H9 (cell line): ENCODE results near the gene IPO9. TPM values are rescaled to one million over a fixed set of nuclear protein-coding genes. Genes with fewer than 3 reads are reported as not detected.
A peak's percentile ranks its signal among the peaks of the same experiment; 100 is the strongest.

Source experiments
- DNase-seq: peaks from one replicate; pipeline ENCODE4 v3.0.0-alpha.2; 2017
- H2AFZ ChIP-seq: one replicate; pipeline ENCODE4 v1.6.1; 2013; ENCODE audit warnings: mild to moderate bottlenecking, low read length, control low read depth, moderate library complexity
- H2AK5ac ChIP-seq: 2 replicates; pipeline ENCODE4 v1.6.1; 2013; ENCODE audit warnings: low read length, control low read depth, mixed read lengths; ENCODE audit not compliant: insufficient read length
- H2BK120ac ChIP-seq: one replicate; pipeline ENCODE4 v1.6.1; 2013; ENCODE audit warnings: low read depth, mild to moderate bottlenecking, low read length, control low read depth, inconsistent platforms; ENCODE audit not compliant: poor library complexity, severe bottlenecking
- H2BK12ac ChIP-seq: 2 replicates; pipeline ENCODE4 v1.6.1; 2013; ENCODE audit warnings: low read length, control low read depth, mixed read lengths, low read depth; ENCODE audit not compliant: insufficient read length
- H2BK15ac ChIP-seq: 2 replicates; pipeline ENCODE4 v1.6.1; 2013; ENCODE audit warnings: low read depth, low read length, control low read depth
- H2BK20ac ChIP-seq: one replicate; pipeline ENCODE4 v1.6.1; 2013; ENCODE audit warnings: low read depth, mild to moderate bottlenecking, low read length, control low read depth, inconsistent platforms; ENCODE audit not compliant: poor library complexity, severe bottlenecking
- H2BK5ac ChIP-seq: 2 replicates; pipeline ENCODE4 v1.6.1; 2013; ENCODE audit warnings: low read length, control low read depth, mixed read lengths; ENCODE audit not compliant: insufficient read length
- H3K14ac ChIP-seq: 2 replicates; pipeline ENCODE4 v1.6.1; 2013; ENCODE audit warnings: low read length, control low read depth; ENCODE audit not compliant: insufficient read depth
- H3K18ac ChIP-seq: 2 replicates; pipeline ENCODE4 v1.6.1; 2013; ENCODE audit warnings: low read depth, mild to moderate bottlenecking, mixed read lengths, low read length, control low read depth; ENCODE audit not compliant: insufficient read length
- H3K23ac ChIP-seq: 2 replicates; pipeline ENCODE4 v1.6.1; 2013; ENCODE audit warnings: low read length, control low read depth, mixed read lengths, low read depth; ENCODE audit not compliant: insufficient read length
- H3K23me2 ChIP-seq: 2 replicates; pipeline ENCODE4 v1.6.1; 2013; ENCODE audit warnings: low read depth, mild to moderate bottlenecking, mixed read lengths, low read length, control low read depth; ENCODE audit not compliant: insufficient read length, poor library complexity, severe bottlenecking
- H3K27ac ChIP-seq: 2 replicates; pipeline ENCODE4 v1.5.1; 2013; ENCODE audit warnings: low read length, control low read depth, mixed read lengths, low read depth; ENCODE audit not compliant: insufficient read length
- H3K27me3 ChIP-seq: 2 replicates; pipeline ENCODE4 v1.6.1; 2013; ENCODE audit warnings: low read length, control low read depth, inconsistent platforms; ENCODE audit not compliant: insufficient read depth
- H3K4ac ChIP-seq: 2 replicates; pipeline ENCODE4 v1.6.1; 2013; ENCODE audit warnings: low read depth, mild to moderate bottlenecking, control low read depth, inconsistent platforms, low read length, moderate library complexity
- H3K4me1 ChIP-seq: 2 replicates; pipeline ENCODE4 v1.6.1; 2013; ENCODE audit warnings: low read length, control low read depth, inconsistent platforms; ENCODE audit not compliant: insufficient read depth
- H3K4me2 ChIP-seq: 2 replicates; pipeline ENCODE4 v1.6.1; 2013; ENCODE audit warnings: low read length, control low read depth, mixed read lengths; ENCODE audit not compliant: insufficient read length, insufficient read depth
- H3K56ac ChIP-seq: 2 replicates; pipeline ENCODE4 v1.6.1; 2013; ENCODE audit warnings: low read depth, mild to moderate bottlenecking, mixed read lengths, low read length, control low read depth; ENCODE audit not compliant: insufficient read length
- H3K79me1 ChIP-seq: 2 replicates; pipeline ENCODE4 v1.6.1; 2013; ENCODE audit warnings: low read depth, mild to moderate bottlenecking, moderate library complexity, low read length, control low read depth, inconsistent platforms; ENCODE audit not compliant: insufficient read depth, poor library complexity, severe bottlenecking
- H3K79me2 ChIP-seq: 2 replicates; pipeline ENCODE4 v1.6.1; 2013; ENCODE audit warnings: low read length, control low read depth, inconsistent platforms; ENCODE audit not compliant: insufficient read depth
- H3K9ac ChIP-seq: 2 replicates; pipeline ENCODE4 v1.6.1; 2013; ENCODE audit warnings: low read length, control low read depth, mixed read lengths; ENCODE audit not compliant: insufficient read length; ENCODE audit errors: extremely low read depth
- H3K9me3 ChIP-seq: one replicate; pipeline ENCODE4 v1.6.1; 2013; ENCODE audit warnings: low read depth, low read length, inconsistent platforms; ENCODE audit not compliant: control insufficient read depth
- H3T11ph ChIP-seq: one replicate; pipeline ENCODE4 v1.6.1; 2013; ENCODE audit warnings: mild to moderate bottlenecking, low read length, control low read depth, inconsistent platforms
- H4K20me1 ChIP-seq: one replicate; pipeline ENCODE4 v1.6.1; 2013; ENCODE audit not compliant: control insufficient read depth, insufficient read length, insufficient read depth
- H4K5ac ChIP-seq: 2 replicates; pipeline ENCODE4 v1.6.1; 2013; ENCODE audit warnings: low read depth, mild to moderate bottlenecking, mixed read lengths, low read length, control low read depth; ENCODE audit not compliant: insufficient read length
- H4K8ac ChIP-seq: replicated peaks from 2 replicates; pipeline ENCODE4 v1.6.1; 2013; ENCODE audit warnings: low read length, control low read depth, mixed read lengths, low read depth; ENCODE audit not compliant: insufficient read length
- H4K91ac ChIP-seq: 2 replicates; pipeline ENCODE4 v1.6.1; 2013; ENCODE audit warnings: low read depth, mild to moderate bottlenecking, moderate library complexity, mixed read lengths, low read length, control low read depth; ENCODE audit not compliant: insufficient read length
- H3K27ac Mint-ChIP-seq, 3 experiments: 2 replicates in 2 of 3; 3 replicates in 1 of 3; pipeline ENCODE4 v1.8.0; 2020 to 2021; ENCODE audit warnings: mixed read lengths in 3 of 3, mild to moderate bottlenecking in 1 of 3, moderate library complexity in 1 of 3
- H3K27me3 Mint-ChIP-seq: 2 replicates; pipeline ENCODE4 v1.8.0; 2021; ENCODE audit warnings: low read depth, mild to moderate bottlenecking, moderate library complexity, mixed read lengths
- H3K36me3 Mint-ChIP-seq, 3 experiments: 2 replicates in 2 of 3; 3 replicates in 1 of 3; pipeline ENCODE4 v1.8.0; 2020 to 2021; ENCODE audit warnings: low read depth in 3 of 3, mixed read lengths in 3 of 3; ENCODE audit not compliant: insufficient read depth in 1 of 3
- H3K4me1 Mint-ChIP-seq, 2 experiments: 2 replicates each; pipeline ENCODE4 v1.8.0; 2020; ENCODE audit warnings: mixed read lengths in 2 of 2
- H3K4me3 Mint-ChIP-seq, 2 experiments: 2 replicates in 1 of 2; 3 replicates in 1 of 2; pipeline ENCODE4 v1.8.0; 2020 to 2021; ENCODE audit warnings: mild to moderate bottlenecking in 2 of 2, mixed read lengths in 2 of 2, moderate library complexity in 1 of 2
- H3K9me3 Mint-ChIP-seq, 2 experiments: 2 replicates in 1 of 2; 3 replicates in 1 of 2; pipeline ENCODE4 v1.8.0; 2020; ENCODE audit warnings: mild to moderate bottlenecking in 2 of 2, mixed read lengths in 2 of 2, moderate library complexity in 1 of 2
- WGBS: extraction: QIAGEN DNeasy Blood & Tissue Kit; methylation state at CpG from one replicate; pipeline ENCODE4 v1.1.7; 2013; ENCODE audit warnings: missing lambda C conversion rate, low lambda C conversion rate, mixed read lengths; ENCODE audit not compliant: insufficient read length; ENCODE audit errors: extremely low coverage; 5-methylcytosine and 5-hydroxymethylcytosine counted together
- total RNA-seq: library from RNA; stranded (reverse); gene quantifications from 2 replicates; pipeline ENCODE4 v1.2.1, GENCODE V29; 2021
- TF ChIP-seq, protein P1 (sequence below): fragments of 200-600 bp; sonication (generic); conservative IDR thresholded peaks from 3 replicates; pipeline ENCODE4 v1.8.0; 2021; ENCODE audit warnings: antibody characterized with exemption, mild to moderate bottlenecking

The IPO9 gene
- total RNA-seq, 1 experiment from 2014 or later = 104 TPM

DNA sequence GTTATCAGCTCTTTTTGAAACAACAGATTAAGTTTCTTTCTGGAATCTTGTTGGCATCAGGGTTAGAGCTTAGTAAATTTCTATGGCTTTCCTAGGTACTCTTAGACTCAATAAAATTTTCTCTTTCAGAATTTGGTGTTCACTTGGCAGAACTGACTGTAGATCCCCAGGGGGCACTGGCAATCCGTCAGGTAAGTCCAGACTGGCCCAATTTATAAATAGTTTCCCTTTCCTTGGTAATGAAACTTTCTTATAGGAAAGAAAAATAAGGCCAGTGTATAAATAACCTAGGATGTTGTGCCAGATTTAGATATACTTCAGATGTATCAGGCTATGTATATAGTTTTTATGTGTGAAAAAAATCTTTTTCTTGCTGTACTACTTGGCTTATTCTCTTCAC lies 18.2 kb downstream of the IPO9 start:
- TF ChIP-seq, protein P1, sequence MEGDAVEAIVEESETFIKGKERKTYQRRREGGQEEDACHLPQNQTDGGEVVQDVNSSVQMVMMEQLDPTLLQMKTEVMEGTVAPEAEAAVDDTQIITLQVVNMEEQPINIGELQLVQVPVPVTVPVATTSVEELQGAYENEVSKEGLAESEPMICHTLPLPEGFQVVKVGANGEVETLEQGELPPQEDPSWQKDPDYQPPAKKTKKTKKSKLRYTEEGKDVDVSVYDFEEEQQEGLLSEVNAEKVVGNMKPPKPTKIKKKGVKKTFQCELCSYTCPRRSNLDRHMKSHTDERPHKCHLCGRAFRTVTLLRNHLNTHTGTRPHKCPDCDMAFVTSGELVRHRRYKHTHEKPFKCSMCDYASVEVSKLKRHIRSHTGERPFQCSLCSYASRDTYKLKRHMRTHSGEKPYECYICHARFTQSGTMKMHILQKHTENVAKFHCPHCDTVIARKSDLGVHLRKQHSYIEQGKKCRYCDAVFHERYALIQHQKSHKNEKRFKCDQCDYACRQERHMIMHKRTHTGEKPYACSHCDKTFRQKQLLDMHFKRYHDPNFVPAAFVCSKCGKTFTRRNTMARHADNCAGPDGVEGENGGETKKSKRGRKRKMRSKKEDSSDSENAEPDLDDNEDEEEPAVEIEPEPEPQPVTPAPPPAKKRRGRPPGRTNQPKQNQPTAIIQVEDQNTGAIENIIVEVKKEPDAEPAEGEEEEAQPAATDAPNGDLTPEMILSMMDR = no peak
- no peaks in the 10 kb centered on the region for H4K20me1 ChIP-seq
- no peak overlapping the region for H3K4ac ChIP-seq
- H3K79me1 ChIP-seq = no peaks in the 10 kb centered on the region
- H3K9me3 ChIP-seq = no peaks in the 10 kb centered on the region
- no peak overlapping the region for H4K5ac ChIP-seq
- H3K4me2 ChIP-seq = no peak overlapping the region
- H3K27ac ChIP-seq = no peak overlapping the region
- no peak overlapping the region for H3K9ac ChIP-seq
- Mint-ChIP-seq H3K4me1 (peaks cover 8 to 9% of the 10 kb centered on the region in 2 experiments), H3K36me3 (peaks cover 14 to 42% (median 41%) of the 10 kb centered on the region in 3 experiments; a peak in 6 of 7 replicates), H3K27ac (0 out of 7 replicates have a peak overlapping the region, but pooled peaks of 2 of the 3 experiments have one; percentile 26 to 74), H3K27me3 (no peaks in the 10 kb centered on the region), H3K9me3 (no peaks in the 10 kb centered on the region), H3K4me3 (no peak overlapping the region)
- H3K4me1 ChIP-seq = peaks cover 2% of the 10 kb centered on the region; the same call in 1 of the 2 replicates
- no peak overlapping the region for H2AFZ ChIP-seq
- H3K23me2 ChIP-seq = no peaks in the 10 kb centered on the region
- H2BK120ac ChIP-seq = no peak overlapping the region
- H3T11ph ChIP-seq = no peak overlapping the region
- H2BK5ac ChIP-seq = no peak overlapping the region
- H2BK15ac ChIP-seq = no peak overlapping the region
- no CpG with 5 or more reads among the region's 1 CpG for whole genome bisulfite sequencing
- H3K56ac ChIP-seq = no peak overlapping the region
- no peak overlapping the region for H4K91ac ChIP-seq
- H3K79me2 ChIP-seq = peaks cover 8% of the 10 kb centered on the region; the same call in 1 of the 2 replicates
- no peaks in the 10 kb centered on the region for H3K27me3 ChIP-seq
- DNase-seq = no peak
- no peak overlapping the region for H2AK5ac ChIP-seq
- H2BK12ac ChIP-seq = no peak overlapping the region
- no peak overlapping the region for H3K23ac ChIP-seq
- no peak overlapping the region for H3K14ac ChIP-seq
- H4K8ac ChIP-seq = no peak overlapping the region
- H3K18ac ChIP-seq = no peak overlapping the region
- H2BK20ac ChIP-seq = no peak overlapping the region
